Measurements from ENCODE around the gene PLEKHG5. TPM values are rescaled to one million over a fixed set of nuclear protein-coding genes. Genes with fewer than 3 reads are reported as not detected.

Gene PLEKHG5
- total RNA-seq, 2 donors from 2014 or later: 11.6 to 21.4 TPM

DNA sequence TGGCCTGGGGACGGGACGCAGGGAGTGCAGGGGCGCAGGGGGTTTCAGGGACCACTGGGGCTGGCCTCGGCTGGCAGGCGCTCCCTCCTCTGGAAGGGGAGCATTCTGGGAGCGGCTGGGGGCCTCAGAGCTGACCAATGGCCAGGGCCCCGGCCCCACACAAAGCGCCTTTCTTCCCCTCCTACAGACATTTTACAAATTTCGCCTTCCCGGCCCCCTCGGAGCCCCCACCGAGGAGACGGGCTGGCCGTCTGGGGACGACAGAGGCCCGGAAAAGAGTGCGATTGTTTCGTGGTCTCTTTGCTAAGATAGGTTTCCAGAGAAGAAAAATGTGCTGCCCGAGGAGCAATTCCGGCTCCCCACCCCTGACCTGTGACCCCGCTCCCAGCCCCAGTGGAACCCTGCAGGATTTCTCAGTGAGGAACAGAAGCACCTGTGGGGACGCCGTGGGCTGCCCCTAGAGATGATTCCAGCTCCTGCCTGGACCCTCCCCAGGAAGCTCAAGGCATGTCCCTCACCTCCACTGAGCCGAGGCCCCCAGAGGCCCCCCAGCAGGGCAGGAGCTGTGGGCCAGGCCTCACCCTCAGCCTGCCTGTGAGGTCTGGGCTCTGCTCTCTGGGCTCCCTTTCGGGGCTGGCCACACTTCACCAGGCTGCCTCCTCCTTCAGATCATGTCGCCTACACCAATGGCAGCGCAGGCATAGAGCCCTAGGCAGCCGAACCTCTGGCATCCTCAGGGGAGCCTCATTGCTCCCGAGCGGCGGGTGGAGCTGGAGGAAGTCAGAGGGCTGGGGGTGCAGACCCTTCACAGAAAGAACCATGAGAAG is 15.0 kb upstream of the PLEKHG5 start:
- Histone ChIP-seq H3K9me3 (no peaks in the 10 kb centered on the region), H3K36me3 (no peaks in the 10 kb centered on the region), H3K27ac (no peak overlapping the region), H3K27me3 (replicated peaks; ENCODE audit: insufficient read depth) (no peaks in the 10 kb centered on the region), H3K4me1 (replicated peaks) (no peaks in the 10 kb centered on the region), H3K4me3 (no peak overlapping the region)
- intact Hi-C loops (cut with DNase I): no loop called here
- 86% methylated on average over 28 of the region's 31 CpGs for WGBS
- no peak for DNase-seq (ENCODE audit: low spot score)
- TF ChIP-seq POLR2AphosphoS5 (IDR thresholded peaks at IDR 0.05) (no peak), POLR2A (IDR thresholded peaks at IDR 0.05) (no peak)
- TF ChIP-seq, protein P1, sequence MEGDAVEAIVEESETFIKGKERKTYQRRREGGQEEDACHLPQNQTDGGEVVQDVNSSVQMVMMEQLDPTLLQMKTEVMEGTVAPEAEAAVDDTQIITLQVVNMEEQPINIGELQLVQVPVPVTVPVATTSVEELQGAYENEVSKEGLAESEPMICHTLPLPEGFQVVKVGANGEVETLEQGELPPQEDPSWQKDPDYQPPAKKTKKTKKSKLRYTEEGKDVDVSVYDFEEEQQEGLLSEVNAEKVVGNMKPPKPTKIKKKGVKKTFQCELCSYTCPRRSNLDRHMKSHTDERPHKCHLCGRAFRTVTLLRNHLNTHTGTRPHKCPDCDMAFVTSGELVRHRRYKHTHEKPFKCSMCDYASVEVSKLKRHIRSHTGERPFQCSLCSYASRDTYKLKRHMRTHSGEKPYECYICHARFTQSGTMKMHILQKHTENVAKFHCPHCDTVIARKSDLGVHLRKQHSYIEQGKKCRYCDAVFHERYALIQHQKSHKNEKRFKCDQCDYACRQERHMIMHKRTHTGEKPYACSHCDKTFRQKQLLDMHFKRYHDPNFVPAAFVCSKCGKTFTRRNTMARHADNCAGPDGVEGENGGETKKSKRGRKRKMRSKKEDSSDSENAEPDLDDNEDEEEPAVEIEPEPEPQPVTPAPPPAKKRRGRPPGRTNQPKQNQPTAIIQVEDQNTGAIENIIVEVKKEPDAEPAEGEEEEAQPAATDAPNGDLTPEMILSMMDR (IDR thresholded peaks at IDR 0.05): no peak

DNA sequence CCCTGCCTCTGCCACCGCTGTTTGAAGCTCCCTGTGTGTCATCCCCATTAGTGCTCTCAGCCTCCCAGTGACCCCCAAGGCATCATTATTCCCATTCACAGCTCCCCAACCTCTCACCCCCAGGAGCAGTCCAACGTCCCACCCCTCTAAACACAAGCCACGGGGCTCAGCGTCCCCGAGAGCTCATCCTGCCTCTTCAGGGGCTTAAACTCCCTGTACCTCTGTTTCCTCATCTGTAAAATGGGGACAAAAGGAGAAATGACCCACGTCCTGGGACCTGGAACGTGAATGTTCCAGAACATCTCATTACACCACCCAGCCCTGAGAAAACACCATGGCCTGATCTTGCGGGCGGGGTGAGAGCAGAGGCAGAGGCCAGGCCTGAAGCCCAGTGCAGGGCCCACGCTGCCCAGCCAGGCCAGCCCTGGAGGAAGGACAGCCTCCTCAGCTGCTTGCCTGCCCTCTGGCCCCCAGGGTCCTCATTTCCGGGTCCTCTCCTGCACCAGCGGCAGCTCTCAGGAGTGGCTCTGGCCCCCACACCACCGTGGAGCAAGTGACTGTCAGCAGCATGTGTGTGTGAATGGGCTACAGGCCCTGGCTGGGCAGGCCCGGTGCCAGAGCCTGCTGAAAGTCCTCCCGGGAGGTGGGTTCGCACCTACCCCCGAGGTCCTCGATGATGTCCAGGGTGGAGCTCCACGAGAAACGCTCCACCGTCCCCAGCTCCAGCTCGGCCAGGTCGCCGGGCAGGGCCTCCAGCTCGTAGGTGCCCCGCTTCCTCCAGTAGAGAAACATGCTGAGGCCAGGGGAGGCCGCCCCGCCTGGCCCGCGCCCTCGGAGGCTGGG is 14.1 kb upstream of the PLEKHG5 start:
- H3K27ac ChIP-seq: no peak overlapping the region
- H3K36me3 ChIP-seq: no peaks in the 10 kb centered on the region
- no peak overlapping the region for H3K4me3 ChIP-seq
- TF ChIP-seq, protein P1 (IDR thresholded peaks at IDR 0.05): no peak
- TF ChIP-seq POLR2AphosphoS5 (IDR thresholded peaks at IDR 0.05): no peak
- TF ChIP-seq POLR2A (IDR thresholded peaks at IDR 0.05): no peak
- 97% methylated on average over 17 of the region's 31 CpGs for WGBS
- H3K27me3 ChIP-seq (replicated peaks; ENCODE audit: insufficient read depth): no peaks in the 10 kb centered on the region
- H3K9me3 ChIP-seq: no peaks in the 10 kb centered on the region
- H3K4me1 ChIP-seq (replicated peaks): no peaks in the 10 kb centered on the region
- intact Hi-C loops (cut with DNase I): no loop called here
- DNase-seq (ENCODE audit: low spot score): no peak

DNA sequence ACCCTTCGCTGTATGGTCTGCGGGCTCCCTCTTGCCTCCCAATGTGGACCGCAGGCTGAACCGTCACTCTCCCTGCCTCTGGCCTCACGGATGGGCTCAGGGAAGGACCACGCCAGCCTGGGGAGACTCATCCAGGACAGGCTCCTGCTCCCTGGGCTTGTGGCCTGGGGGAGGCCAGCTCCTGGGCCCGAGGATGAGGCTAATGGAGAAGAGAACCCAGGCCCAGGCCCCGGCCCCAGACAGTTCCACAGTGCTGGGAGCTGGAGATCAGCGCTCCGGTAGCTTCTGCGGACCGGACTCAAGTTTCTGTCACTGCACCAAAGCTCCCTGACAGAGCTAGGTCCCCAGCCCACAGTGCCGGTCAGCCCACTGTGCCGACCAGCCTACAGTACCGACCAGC is 13.4 kb upstream of the PLEKHG5 start:
- H3K4me1 ChIP-seq (replicated peaks): no peaks in the 10 kb centered on the region
- H3K9me3 ChIP-seq: no peaks in the 10 kb centered on the region
- no peak overlapping the region for H3K4me3 ChIP-seq
- intact Hi-C loops (cut with DNase I): no loop called here
- DNase-seq (ENCODE audit: low spot score): no peak
- H3K27ac ChIP-seq: no peak overlapping the region
- no peaks in the 10 kb centered on the region for H3K27me3 ChIP-seq (replicated peaks; ENCODE audit: insufficient read depth)
- TF ChIP-seq POLR2A (IDR thresholded peaks at IDR 0.05): no peak
- TF ChIP-seq POLR2AphosphoS5 (IDR thresholded peaks at IDR 0.05): no peak
- TF ChIP-seq, protein P1 (IDR thresholded peaks at IDR 0.05): no peak
- WGBS: 89% methylated on average over 15 of the region's 15 CpGs
- H3K36me3 ChIP-seq: no peaks in the 10 kb centered on the region

DNA sequence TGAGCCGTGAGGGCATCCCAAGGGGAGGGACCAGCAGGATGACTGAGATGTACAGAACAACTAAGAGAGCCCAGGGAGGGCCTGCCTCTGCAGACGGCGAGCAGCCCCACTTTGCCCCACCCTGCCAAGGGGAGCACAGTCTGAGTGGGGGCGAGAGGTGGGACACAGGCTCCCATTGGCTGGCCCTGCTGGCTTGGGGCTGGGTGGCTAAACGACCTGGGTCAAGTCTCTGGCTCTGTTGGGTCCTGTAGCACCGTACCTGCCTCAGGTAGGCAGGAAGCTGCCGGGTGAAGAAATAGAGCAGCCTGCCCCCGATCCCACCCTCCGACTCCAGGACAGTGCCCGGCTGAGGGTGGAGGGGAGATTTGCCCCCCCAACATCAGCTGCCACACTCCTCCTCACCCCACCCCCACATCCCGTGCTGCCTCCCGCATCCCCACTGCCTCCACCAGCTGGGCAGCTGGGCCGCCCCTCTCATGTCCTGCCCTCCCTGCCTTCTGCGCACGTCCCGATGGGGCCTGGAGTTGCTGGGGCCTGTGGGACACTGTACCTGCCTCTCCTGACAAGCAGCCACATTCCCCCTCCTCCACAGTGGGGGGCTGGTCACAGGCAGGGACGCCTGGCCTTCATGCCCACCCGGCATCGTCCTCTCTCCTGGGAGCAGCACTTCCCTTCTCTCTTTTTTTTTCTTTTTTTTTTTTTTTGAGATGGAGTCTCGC is 12.6 kb upstream of the PLEKHG5 start:
- no peak overlapping the region for H3K27ac ChIP-seq
- H3K4me1 ChIP-seq (replicated peaks): no peaks in the 10 kb centered on the region
- no peak for TF ChIP-seq POLR2AphosphoS5 (IDR thresholded peaks at IDR 0.05)
- TF ChIP-seq POLR2A (IDR thresholded peaks at IDR 0.05): no peak
- TF ChIP-seq, protein P1 (IDR thresholded peaks at IDR 0.05): no peak
- H3K9me3 ChIP-seq: no peaks in the 10 kb centered on the region
- H3K27me3 ChIP-seq (replicated peaks; ENCODE audit: insufficient read depth): no peaks in the 10 kb centered on the region
- WGBS: 81% methylated on average over 20 of the region's 20 CpGs
- H3K36me3 ChIP-seq: no peaks in the 10 kb centered on the region
- no peak for DNase-seq (ENCODE audit: low spot score)
- no peak overlapping the region for H3K4me3 ChIP-seq
- intact Hi-C loops (cut with DNase I): no loop called here

Measured in prostate gland (tissue), 2 donors.